Stimulated activated CD8-positive, alpha-beta memory T cell treated with anti-CD3 and anti-CD28 coated beads, Interleukin-7, amount 100 ng/mL, for 24 hours (primary cell): ENCODE results near the gene OLFML2A.

Experiments
- DNase-seq: peaks from one replicate; pipeline ENCODE4 v3.0.0-alpha.2; 2020; ENCODE audit warnings: low read depth

The OLFML2A gene

DNA sequence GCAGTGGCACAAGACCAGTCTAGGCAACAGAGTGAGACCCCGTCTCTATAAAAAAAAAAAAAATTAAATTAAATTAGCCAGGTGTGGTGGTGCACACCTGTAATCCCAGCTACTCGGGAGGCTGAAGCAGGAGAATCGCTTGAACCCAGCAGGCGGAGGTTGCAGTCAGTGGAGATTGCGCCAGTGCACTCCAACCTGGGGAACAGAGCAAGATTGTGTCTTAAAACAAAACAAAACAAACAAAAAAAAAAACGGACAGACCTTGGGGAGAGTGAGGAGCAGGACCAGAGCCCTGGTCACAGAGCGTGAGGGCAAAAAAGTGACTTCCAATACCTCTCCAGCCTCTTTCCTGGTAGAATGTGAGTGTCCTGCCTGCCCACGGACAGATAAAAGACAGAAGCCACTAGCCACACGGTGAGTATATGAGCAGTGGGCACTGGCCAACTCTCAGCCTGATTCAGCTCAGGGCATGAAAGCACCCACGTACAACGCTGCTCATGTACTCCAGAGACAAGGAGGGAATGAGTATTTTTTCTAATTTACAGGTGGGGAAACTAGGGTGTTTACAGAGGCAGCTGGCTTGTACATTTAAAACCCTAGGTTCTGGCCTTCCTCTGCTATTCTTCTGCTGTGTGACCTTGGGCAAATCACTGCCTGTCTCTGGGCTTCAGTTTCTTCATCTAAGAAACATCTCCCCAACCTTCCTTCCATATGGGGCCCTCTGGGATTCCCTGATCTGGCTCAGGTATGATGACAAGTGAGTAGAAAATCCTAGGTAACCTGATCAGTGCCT lies 1.8 kb downstream of the OLFML2A start:
- no peak for DNase-seq

DNA sequence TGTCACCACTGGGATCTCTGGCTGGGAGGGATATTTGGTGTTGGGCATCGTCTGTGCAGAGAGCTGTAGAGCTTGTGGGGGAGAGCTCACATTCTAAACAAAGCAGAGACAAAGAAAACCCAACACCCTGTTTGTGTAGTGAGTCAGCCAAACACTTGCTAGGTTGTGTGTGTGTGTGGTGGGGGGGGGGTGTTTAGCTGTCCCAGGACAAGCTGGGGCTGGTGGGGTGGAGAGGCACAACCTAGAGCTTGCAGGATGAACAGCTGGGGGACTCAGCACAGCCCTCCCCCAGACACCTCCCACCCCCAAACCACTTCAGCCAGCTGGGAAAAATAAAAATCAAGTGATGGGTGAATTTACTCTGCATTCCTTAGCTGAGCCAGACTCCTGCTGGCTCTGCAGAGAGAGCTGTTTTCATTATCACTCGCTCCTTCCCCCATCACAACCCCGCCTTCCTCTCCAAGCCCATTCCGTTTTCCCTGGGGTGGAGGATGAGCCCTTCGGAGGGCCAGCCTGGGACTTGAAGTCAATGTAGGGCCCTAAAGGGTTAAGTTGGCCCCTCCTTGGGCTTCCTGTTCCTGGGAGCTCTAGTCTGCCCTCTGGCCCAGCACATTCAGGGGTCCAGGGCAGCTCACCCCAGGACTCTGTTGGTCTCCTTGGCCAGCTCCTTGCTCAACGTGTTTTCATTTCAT lies 2.6 kb downstream of the OLFML2A start:
- no peak for DNase-seq

DNA sequence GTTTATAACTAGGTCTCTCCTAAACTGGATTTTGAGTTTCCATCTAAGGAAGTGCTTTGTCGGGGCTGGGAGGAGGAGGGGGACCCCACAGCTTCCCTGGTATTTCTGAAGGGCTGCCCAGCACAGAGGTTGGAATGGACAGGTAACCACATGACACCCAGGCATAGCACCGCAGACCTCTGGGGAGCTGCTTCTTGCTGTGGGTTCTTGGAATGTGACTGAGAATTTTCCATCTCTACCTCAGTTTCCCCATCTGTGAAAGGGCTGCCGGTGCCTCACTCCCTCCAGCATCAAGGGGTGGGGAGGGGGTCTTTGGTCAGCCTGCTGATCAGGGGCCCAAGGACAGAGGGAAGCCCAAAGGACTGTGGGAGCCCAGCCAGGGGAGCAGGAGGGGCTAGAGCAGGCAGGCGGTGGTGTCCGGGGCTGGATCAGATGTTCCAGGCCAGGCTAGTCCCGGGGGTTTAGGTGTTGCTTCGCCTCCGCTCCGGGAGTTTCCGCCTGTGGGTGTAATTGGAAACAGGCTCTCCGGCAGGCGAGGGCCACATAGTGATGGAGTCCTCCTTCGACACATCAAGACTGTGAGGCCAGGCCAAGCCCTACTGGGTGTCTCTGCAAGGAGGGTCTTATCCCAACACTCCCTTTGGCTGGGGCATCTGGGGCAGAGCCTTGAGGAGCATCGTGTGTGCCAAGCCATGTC lies 3.3 kb downstream of the OLFML2A start:
- DNase-seq: no peak

DNA sequence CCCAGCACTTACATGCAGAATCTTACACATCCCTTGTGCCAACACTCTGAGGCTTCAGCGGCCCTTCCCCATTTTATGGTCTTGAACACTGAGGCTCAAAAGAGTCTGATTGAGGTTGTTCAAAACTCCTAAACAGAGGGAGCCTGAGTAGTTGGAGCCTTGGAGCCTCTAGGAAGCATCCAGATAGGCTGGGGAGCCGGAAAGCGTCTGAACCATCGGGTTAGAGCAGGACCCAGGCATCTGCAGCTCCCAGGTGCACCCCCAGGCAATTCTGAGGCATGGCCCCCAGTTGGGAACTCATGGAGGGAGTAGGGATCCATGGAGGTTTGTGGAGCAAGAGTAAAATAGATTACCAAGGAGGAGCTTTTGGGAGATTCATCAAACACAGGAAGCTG lies 3.8 kb downstream of the OLFML2A start:
- DNase-seq: no peak

DNA sequence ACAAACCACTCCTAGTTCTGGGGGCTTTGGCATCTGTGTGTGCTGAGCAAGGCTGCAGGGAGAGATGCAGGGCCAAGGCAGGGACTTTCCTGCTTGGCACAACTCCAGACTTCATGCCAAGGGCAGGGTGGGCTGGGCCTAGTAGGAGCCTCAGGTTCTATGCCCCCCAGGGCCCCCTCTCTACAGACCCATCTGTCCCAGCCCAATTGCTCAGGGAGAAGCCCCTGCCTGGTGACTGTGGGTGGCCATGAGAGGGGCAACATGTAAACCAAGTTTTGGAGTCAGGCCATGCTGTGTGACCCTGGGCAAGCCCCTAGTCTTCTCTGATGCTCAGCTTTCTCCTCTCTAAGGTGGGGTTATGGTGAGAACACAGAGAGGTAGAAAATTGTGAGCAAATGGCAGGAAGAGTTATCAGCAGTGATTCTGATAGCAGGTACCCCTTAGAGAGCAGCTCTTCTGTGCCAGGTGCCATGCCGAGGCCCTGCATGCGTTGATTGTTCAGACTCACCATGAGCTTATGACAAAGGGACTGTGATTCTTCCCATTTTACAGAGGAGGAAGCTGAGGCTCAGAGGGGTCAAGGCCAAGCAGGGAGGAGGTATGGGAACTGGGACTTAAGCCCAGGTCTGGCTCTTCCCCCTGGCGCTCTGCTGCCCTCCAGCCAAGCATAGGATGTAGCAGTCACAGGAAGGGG lies 5.2 kb downstream of the OLFML2A start:
- no peak for DNase-seq

DNA sequence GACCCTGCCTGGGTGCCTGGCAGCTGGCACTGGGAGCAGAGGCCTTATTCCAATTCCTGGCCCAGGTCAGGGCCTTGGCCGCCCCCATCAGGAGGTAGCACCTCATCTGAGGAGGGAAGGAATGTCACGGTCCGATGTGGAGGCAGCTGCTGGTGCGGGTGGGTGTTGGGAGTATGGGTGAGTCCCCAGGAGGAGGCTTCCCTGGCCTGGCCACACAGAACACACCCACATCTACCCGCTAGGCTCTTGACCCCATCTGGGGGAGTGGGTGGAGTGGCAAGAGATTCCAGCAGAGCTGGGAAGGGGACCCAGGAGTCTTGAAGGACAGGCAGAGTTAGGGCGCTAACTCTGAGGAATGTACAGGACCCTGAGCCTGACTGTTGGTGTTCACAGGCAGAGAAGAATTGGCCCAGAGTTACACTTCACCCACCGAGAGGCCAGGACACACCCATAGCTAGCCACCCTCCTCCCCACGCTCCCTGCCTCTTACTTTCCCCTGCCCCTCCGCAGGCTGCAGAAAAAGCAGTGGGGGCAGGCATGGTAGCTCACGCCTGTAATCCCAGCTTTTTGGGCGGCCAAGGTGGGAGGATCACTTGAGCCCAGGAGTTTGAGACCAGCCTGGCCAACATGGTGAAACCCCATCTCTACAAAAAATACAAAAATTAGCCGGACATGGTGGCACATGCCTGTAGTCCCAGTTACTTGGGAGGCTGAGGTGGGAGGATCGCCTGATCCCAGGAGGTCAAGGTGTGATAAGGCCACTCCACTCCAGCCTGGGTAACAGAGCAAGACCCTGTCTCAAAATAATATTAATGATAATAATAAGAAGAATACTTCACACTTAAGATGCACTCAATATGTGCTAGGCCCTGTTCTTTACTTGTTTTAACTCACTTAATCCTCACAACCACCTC lies 6.0 kb downstream of the OLFML2A start:
- no peak for DNase-seq

DNA sequence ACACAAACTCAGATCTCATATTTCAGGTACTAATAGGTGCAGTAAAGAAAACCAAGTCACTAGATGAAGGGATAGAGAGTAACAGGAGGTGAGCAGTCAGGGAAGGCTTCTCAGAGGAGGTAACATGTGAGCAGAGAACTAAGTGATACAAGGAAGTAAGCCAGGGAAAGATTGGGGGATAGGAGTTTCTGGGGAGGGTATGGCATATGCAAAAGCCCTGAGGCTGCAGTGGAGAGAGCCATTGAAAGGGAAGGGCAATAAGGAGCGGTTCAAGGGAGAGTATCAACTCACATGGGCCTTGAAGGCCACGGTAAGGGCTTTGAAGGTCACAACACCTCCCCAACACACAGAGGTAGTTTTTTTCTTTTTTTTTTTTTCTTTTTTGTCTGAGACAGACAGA lies 6.9 kb downstream of the OLFML2A start:
- DNase-seq: no peak

DNA sequence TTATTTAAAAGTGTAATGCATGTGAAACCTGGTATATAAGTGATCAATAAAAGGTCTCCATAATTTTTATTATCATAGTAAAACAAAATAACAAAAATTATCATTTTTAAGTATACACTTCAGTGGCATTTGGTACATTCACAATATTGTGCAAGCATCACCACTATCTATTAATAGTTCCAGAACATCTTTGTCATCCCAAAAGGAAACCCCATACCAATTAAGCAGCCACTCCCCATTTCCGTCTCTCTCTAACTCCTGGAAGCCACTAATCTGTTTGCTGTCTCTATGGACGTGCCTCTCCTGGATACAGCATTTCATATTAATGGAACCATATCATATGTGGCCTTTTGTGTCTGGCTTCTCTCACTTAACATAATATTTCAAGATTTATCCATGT lies 7.6 kb downstream of the OLFML2A start:
- no peak for DNase-seq

DNA sequence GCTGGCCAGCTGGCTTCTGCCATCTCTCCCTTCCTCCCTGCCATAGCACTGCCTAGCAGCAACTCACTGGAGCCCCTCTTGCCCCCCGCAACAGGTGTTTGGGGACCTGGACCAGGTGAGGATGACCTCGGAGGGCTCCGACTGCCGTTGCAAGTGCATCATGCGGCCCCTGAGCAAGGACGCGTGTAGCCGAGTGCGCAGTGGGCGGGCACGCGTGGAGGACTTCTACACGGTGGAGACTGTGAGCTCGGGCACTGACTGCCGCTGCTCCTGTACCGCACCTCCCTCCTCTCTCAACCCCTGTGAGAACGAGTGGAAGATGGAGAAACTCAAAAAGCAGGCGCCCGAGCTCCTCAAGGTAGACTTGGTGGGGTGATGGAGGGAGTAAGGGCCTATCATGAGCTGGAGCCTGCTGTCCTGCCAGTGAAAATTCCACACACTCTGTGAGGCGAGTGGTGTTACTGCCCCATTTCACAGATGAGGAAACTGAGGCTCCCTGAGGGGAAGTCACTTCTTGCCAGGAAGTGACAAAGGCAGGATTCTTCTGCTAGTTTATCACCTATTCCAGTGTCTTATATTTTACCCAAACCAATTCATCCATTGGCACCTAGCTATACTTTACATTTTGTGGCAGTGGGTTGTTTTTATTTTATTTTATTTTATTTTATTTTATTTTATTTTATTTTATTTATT lies 10.1 kb downstream of the OLFML2A start:
- DNase-seq: no peak

DNA sequence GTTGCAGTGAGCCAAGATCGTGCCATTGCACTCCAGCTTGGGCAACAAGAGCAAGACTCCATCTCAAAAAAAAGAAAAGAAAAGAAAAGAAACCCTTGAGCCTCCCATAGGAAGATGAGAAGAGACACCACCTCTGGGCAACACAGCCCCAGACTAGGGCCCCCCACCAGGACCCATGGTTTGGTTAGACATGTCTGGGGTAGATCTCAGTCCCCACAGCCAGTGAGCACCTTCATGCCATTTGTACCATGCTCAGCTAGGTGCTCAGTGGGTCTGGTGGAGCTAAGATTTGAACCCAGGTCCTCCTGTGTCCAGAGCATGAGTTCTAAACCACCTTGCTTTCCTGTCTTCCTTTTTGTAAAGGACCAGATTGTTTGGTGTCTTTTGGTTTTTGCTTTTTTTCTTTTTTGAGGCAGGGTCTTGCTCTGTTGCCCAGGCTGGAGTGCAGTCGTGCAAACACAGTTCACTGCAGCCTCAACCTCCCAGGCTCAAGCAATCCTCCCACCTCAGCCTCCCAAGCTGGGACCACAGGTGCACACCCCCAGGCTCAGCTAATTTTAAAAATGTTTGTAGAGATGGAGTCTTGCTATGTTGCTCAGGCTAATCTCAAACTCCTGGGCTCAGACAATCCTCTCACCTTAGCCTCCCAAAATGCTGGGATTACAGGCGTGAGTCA lies 11.7 kb downstream of the OLFML2A start:
- no peak for DNase-seq

DNA sequence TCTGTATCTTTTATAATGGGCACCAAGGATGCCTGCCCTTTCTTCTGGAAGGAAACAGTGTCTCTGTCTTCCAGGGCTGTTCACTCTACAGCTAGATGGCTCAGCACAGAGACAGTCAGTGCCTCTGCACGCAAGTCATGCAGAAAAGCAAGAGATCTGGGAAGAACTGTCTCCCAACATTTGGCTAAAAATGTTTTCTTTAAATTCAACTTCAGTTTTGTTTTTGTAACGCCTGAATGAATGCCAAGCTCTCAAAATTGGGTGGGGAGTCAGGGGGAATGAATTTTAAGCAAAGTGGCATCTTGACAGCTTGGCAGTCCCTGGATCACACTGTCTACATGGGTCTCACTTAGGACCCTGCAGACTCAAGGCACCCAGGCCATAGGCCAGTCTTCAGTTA lies 12.6 kb downstream of the OLFML2A start:
- no peak for DNase-seq

DNA sequence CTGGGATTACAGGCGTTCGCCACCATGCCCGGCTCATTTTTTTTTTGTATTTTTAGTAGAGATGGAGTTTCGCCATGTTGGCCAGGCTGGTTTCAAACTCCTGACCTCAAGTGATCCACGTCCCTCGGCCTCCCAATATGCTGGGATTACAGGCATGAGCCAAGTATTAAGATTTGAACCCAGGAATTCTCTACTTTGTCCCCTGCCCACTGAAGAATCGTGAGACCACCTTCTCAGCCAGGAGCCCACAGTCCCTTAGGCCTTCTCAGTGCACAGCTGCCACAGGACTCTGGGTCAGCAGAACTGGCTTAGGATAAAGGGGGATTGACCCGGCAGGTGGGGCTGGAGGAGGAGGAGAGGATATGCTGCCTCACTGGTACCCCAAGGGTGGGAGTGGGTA lies 13.4 kb downstream of the OLFML2A start:
- no peak for DNase-seq

DNA sequence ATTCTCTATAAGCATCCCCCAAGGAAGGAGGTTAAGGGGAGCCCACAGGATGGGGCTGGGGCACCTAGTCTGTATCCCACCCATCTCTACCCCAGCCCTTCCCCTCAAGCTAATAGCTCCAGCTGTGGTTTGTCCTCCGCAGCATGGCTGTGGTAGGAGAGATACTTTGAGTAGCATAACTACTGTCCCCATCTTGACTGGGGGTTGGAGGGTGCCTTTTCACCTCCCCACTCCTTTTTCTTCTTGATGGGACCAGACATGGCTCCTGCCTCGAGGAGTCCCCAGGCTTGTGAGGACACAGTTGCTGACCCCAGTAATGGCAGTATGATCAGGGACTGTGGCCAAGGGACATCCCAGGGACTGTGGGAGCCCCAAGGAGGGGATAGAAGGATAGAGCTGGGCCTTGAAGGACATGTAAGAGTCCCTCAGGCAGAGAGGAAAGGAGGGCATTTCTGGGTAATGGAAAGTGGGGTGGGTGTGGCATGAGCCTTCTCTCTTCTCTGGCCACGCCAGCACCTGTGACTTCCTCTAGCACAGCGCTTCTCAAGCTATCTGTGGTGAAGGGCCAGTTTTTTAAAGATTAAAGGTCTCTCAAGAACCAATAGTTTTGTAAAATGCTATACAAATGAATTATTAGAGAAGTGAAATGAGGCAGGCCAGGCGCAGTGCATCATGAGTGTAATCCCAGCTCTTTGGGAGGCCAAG lies 14.0 kb downstream of the OLFML2A start:
- no peak for DNase-seq

DNA sequence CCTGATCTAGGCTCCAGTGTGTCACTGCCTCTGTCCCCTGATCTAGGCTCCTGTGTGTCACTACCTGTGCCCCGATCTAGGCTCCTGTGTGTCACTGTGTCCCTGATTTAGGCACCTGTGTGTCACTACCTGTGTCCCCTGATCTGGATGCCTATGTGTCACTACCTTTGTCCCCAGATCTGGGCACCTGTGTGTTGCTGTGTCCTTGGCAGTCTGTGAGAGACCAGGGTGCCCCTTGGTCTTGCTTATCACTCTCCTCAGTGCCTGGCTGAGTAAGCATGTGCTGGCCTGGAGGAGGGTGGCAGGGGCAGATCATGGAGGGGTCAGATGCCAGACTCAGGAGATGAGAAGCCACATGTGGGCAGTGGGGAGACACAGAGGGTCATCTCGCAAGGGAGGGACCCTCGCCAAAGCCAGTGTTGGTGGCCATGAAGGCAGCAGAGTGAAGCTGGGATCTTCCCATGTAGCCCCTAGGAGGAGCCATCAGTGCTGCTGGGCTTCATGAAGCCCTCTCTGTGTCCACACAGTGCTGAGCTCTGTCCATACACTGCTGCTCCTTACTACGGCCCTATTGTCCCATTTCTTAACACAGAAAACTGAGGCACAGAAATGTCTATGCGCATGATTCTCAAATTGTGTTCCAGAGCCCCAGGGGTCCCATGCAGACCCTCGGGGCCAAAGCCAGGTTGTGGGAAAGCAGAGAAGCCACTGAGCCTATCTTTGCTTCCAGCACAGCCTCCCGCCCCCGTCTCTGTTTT lies 15.5 kb downstream of the OLFML2A start:
- no peak for DNase-seq

DNA sequence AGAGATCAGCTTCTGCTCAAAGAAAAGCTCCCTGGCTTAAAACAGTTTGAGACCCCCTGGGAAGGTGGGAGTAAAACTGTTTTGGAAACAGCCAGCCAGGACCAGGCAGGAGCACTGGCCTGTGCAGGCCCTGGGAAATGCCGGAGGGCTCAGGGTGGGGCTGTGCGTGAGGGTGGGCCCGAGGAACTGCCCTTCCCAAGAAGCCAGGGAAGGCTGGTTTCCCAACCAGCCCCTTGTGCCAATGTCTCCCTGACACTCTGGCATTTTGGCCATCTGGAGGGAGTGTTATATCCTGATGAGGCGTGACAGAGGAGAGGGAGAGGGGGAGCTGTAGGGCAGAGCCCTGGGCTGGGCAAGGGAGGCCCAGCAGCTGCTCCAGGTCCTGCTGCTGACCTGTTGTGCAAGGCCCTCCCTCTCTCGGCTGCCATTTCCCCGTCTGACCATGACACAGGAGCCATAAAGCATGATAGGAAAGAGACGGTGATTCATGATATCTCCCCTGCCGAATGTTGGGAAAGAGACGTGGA lies 16.1 kb downstream of the OLFML2A start:
- no peak for DNase-seq

DNA sequence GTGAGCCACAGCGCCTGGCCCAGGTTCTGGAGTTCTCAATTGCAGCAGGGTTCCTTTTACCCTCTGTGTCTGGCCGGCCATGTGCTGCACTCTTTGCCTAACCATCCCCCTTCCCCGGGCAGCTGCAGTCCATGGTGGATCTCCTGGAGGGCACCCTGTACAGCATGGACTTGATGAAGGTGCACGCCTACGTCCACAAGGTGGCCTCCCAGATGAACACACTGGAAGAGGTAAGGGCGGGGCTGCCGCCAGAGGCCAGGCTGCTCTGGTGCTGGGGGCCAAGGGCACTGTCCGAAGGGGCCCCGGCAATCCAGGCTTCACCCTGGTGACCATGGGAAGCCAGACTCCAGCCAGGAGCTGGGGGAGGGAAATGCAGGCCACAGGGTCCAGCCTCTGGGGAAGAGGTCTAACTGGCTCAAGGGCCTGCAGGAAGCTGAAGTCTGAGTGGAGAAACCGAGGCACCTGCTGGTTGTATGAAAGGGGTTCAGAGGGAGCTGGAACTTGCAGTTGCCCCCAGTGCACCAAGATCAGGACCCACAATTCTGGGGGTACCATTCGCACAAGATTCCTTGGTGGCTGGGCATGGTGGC lies 18.1 kb downstream of the OLFML2A start:
- no peak for DNase-seq

DNA sequence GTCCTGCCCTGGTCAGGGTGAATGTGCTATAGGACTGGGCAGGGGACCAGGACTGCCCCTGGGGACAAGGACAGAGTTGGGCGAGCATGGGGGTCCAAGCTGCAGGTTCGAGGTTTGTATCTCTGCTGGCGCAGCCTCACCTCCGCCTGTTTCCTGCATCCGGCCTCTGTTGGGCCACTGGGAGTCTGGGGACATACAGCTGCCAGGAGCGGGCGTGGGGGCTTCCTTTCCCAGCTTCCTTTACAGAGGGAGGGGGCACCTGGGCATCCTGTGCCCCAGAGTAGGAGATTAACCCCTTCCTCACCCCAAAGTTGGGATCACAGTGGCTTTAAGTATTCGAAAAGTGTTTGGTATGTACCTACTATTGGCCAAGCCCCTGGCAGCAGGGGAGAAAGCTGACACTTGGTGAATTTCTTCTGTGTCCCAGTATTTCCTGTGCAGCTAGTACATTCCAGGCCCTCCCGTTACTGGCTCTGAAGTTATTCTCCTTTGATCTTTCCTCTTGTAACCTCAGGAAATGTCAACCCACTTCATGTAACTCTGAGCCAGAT lies 19.0 kb downstream of the OLFML2A start:
- DNase-seq: no peak
